Measurements from ENCODE around the gene CA11. TPM values are rescaled to one million over a fixed set of nuclear protein-coding genes. Genes with fewer than 3 reads are reported as not detected.

The CA11 gene
- total RNA-seq, 2 donors from 2014 or later = 1.4 to 2.7 TPM

GRCh38 chr19:48676887-48677286, 30.9 kb upstream of the CA11 start:
- peak; percentile 60 for DNase-seq
- H3K9me3 ChIP-seq = no peaks in the 10 kb centered on the region
- H3K27me3 ChIP-seq = no peaks in the 10 kb centered on the region
- H3K9ac ChIP-seq (ENCODE audit: low read depth in 2 of 2, low read length in 2 of 2) = peak overlapping the region in 1 of 2 donors; percentile 40
- peak overlapping the region; percentile 62 for H3K27ac ChIP-seq
- H3K4me3 ChIP-seq = no peak overlapping the region
- H3K36me3 ChIP-seq = no peaks in the 10 kb centered on the region
- TF ChIP-seq CTCF (IDR thresholded peaks at IDR 0.05) = no peak
- H3K4me1 ChIP-seq = peaks cover 3% of the 10 kb centered on the region
- intact Hi-C loops (cut with DNase I) = loop anchor here (5.0 kb wide), 1 partner anchor 60 kb away; no protein-coding TSS in a partner anchor

- Histone ChIP-seq H3K9me3 (no peaks in the 10 kb centered on the region), H3K27me3 (no peaks in the 10 kb centered on the region), H3K27ac (peak overlapping the region; percentile 62), H3K9ac (ENCODE audit: low read depth in 2 of 2, low read length in 2 of 2) (peak overlapping the region in 1 of 2 donors; percentile 40), H3K4me3 (no peak overlapping the region), H3K4me1 (peaks cover 3% of the 10 kb centered on the region), H3K36me3 (no peaks in the 10 kb centered on the region)
- TF ChIP-seq CTCF (IDR thresholded peaks at IDR 0.05) = no peak
- intact Hi-C loops (cut with DNase I) = loop anchor here (5.0 kb wide), 1 partner anchor 61 kb away; no protein-coding TSS in a partner anchor
- no peak for DNase-seq
Observed at GRCh38 chr19:48676487-48676886, 30.5 kb upstream of the CA11 start.

GRCh38 chr19:48674921-48675824, 29.2 kb upstream of the CA11 start:
- Histone ChIP-seq H3K9ac (ENCODE audit: low read depth in 2 of 2, low read length in 2 of 2) (peak overlapping the region in 1 of 2 donors; percentile 35), H3K27ac (no peak overlapping the region), H3K9me3 (no peaks in the 10 kb centered on the region), H3K36me3 (no peaks in the 10 kb centered on the region), H3K4me1 (peaks cover 3% of the 10 kb centered on the region), H3K27me3 (no peaks in the 10 kb centered on the region), H3K4me3 (no peak overlapping the region)
- intact Hi-C loops (cut with DNase I) = loop anchor here (5.0 kb wide), 1 partner anchor 62 kb away; no protein-coding TSS in a partner anchor
- peak; percentile 84 for TF ChIP-seq CTCF (IDR thresholded peaks at IDR 0.05)
- DNase-seq = peak; percentile 87

GRCh38 chr19:48674216-48674809, 28.3 kb upstream of the CA11 start:
- Histone ChIP-seq H3K9ac (ENCODE audit: low read depth in 2 of 2, low read length in 2 of 2) (no peak overlapping the region), H3K36me3 (no peaks in the 10 kb centered on the region), H3K4me3 (no peak overlapping the region), H3K27ac (no peak overlapping the region), H3K9me3 (no peaks in the 10 kb centered on the region), H3K27me3 (no peaks in the 10 kb centered on the region), H3K4me1 (peaks cover 3% of the 10 kb centered on the region)
- no peak for DNase-seq
- intact Hi-C loops (cut with DNase I) = no loop called here
- TF ChIP-seq CTCF (IDR thresholded peaks at IDR 0.05) = no peak

- Histone ChIP-seq H3K27me3 (no peaks in the 10 kb centered on the region), H3K9ac (ENCODE audit: low read depth in 2 of 2, low read length in 2 of 2) (no peak overlapping the region), H3K4me1 (peaks cover 3% of the 10 kb centered on the region), H3K4me3 (no peak overlapping the region), H3K36me3 (no peaks in the 10 kb centered on the region), H3K9me3 (no peaks in the 10 kb centered on the region), H3K27ac (no peak overlapping the region)
- intact Hi-C loops (cut with DNase I) = no loop called here
- no peak for TF ChIP-seq CTCF (IDR thresholded peaks at IDR 0.05)
- DNase-seq = no peak
Observed at GRCh38 chr19:48673436-48674100, 27.6 kb upstream of the CA11 start.

All from colonic mucosa (tissue), 4 donors.